Progenitor cell of endocrine pancreas (in vitro differentiated cells): ENCODE data around the gene SLC4A1AP. TPM values are rescaled to one million over a fixed set of nuclear protein-coding genes. Genes with fewer than 3 reads are reported as not detected.

Experiments
- DNase-seq: peaks from one replicate; pipeline ENCODE4 v3.0.0; 2021; ENCODE audit warnings: low spot score; ENCODE audit not compliant: unreplicated experiment
- H3K27ac Mint-ChIP-seq: 2 replicates; pipeline ENCODE4 v1.8.0; 2021; ENCODE audit warnings: mild to moderate bottlenecking, moderate library complexity, mixed read lengths
- H3K27me3 Mint-ChIP-seq: 2 replicates; pipeline ENCODE4 v1.8.0; 2021; ENCODE audit warnings: mixed read lengths
- H3K36me3 Mint-ChIP-seq: 2 replicates; pipeline ENCODE4 v1.8.0; 2022; ENCODE audit warnings: mixed read lengths; ENCODE audit not compliant: insufficient read depth
- H3K4me1 Mint-ChIP-seq: 2 replicates; pipeline ENCODE4 v1.8.0; 2021; ENCODE audit warnings: low read depth, mixed read lengths
- H3K4me3 Mint-ChIP-seq: 2 replicates; pipeline ENCODE4 v1.8.0; 2021; ENCODE audit warnings: low read depth, mild to moderate bottlenecking, moderate library complexity, mixed read lengths
- H3K9me3 Mint-ChIP-seq: 2 replicates; pipeline ENCODE4 v1.8.0; 2021; ENCODE audit warnings: low read depth, mixed read lengths
- CTCF ChIP-seq: fragments of 200-600 bp; sonication (generic); IDR thresholded peaks from one replicate; pipeline ENCODE4 v1.5.0; 2021; ENCODE audit warnings: antibody characterized with exemption, mild to moderate bottlenecking; ENCODE audit not compliant: unreplicated experiment
- total RNA-seq: library from RNA; stranded (reverse); gene quantifications from 2 replicates; pipeline ENCODE4 v1.2.1, GENCODE V29; 2021

SLC4A1AP gene
- total RNA-seq, 1 donor from 2014 or later: 19.5 TPM

GRCh38 chr2:27736890-27737204, 73.2 kb downstream of the SLC4A1AP start:
- peaks cover 14% of the 10 kb centered on the region for H3K4me1 Mint-ChIP-seq
- peaks cover 7% of the 10 kb centered on the region for H3K9me3 Mint-ChIP-seq
- H3K27ac Mint-ChIP-seq: no peak overlapping the region
- no peak for DNase-seq
- peaks cover 12% of the 10 kb centered on the region for H3K27me3 Mint-ChIP-seq
- TF ChIP-seq CTCF: no peak
- H3K36me3 Mint-ChIP-seq: no peaks in the 10 kb centered on the region
- no peak overlapping the region for H3K4me3 Mint-ChIP-seq

- no peak for TF ChIP-seq CTCF
Observed at GRCh38 chr2:27737676-27738348, 74.1 kb downstream of the SLC4A1AP start.

GRCh38 chr2:27738349-27739057, 74.8 kb downstream of the SLC4A1AP start:
- H3K27me3 Mint-ChIP-seq: peaks cover 12% of the 10 kb centered on the region
- H3K27ac Mint-ChIP-seq: no peak overlapping the region
- H3K4me1 Mint-ChIP-seq: peaks cover 14% of the 10 kb centered on the region
- peaks cover 7% of the 10 kb centered on the region for H3K9me3 Mint-ChIP-seq
- DNase-seq: no peak
- no peak overlapping the region for H3K4me3 Mint-ChIP-seq
- no peak for TF ChIP-seq CTCF
- H3K36me3 Mint-ChIP-seq: no peaks in the 10 kb centered on the region

More at GRCh38 chr2:27737676-27738348, 74.1 kb downstream of the SLC4A1AP start:
- H3K4me3 Mint-ChIP-seq: no peak overlapping the region
- H3K36me3 Mint-ChIP-seq: no peaks in the 10 kb centered on the region
- H3K4me1 Mint-ChIP-seq: peaks cover 14% of the 10 kb centered on the region
- H3K27ac Mint-ChIP-seq: no peak overlapping the region
- peaks cover 12% of the 10 kb centered on the region for H3K27me3 Mint-ChIP-seq
- DNase-seq: no peak
- peaks cover 7% of the 10 kb centered on the region for H3K9me3 Mint-ChIP-seq

- Mint-ChIP-seq H3K27ac (no peak overlapping the region), H3K27me3 (peaks cover 12% of the 10 kb centered on the region), H3K36me3 (no peaks in the 10 kb centered on the region), H3K4me1 (peaks cover 14% of the 10 kb centered on the region), H3K4me3 (no peak overlapping the region), H3K9me3 (peaks cover 7% of the 10 kb centered on the region)
- TF ChIP-seq CTCF: no peak
- DNase-seq: no peak
Observed at GRCh38 chr2:27739058-27739373, 75.3 kb downstream of the SLC4A1AP start.

GRCh38 chr2:27741673-27742072, 78.0 kb downstream of the SLC4A1AP start:
- Mint-ChIP-seq H3K4me3 (no peak overlapping the region), H3K4me1 (peaks cover 10% of the 10 kb centered on the region), H3K27ac (no peak overlapping the region), H3K9me3 (peaks cover 7% of the 10 kb centered on the region), H3K36me3 (no peaks in the 10 kb centered on the region), H3K27me3 (peaks cover under 1% of the 10 kb centered on the region)
- TF ChIP-seq CTCF: no peak
- DNase-seq: no peak
